ENCODE measurements around the gene FOXN3. TPM values are rescaled to one million over a fixed set of nuclear protein-coding genes. Genes with fewer than 3 reads are reported as not detected.

Gene FOXN3
- total and polyA plus RNA-seq, 10 of the 15 experiments (the other 5 are each of a cell fraction or from before 2014, with no cell fraction given), result 4.5 to 68.9 (median 29.7) TPM

DNA sequence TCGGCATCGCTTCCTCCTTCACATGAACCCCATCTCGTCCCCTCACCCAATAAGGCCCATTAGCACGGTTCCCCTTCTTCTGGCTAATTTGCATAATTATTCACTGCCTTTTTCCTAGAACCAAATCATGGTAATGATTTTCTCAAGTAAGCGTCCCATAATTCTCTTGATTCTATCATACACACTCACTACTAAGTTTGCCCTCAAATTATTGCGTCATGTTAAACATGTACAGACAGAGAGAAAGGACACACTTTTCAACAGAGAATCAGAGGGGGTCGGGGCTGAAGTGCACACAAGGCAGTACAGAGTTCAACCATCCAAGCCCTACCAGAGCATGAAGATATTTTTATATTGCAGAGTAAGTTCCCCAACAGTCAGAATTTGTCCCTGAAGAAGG is 256.6 kb downstream of the FOXN3 start:
- FAIRE-seq, result no peak
- H3K79me2 ChIP-seq (ENCODE audit: control insufficient read depth, insufficient read depth, low read length), result no peaks in the 10 kb centered on the region
- H2AFZ ChIP-seq (ENCODE audit: control insufficient read depth, low read depth, low read length), result no peak overlapping the region
- H3K36me3 ChIP-seq (ENCODE audit: control insufficient read depth in 2 of 2, insufficient read depth in 2 of 2, low read length in 1 of 2), result peaks cover 5 to 12% of the 10 kb centered on the region in 2 experiments; a peak in 3 of 4 replicates
- no peak for ATAC-seq
- no peaks in the 10 kb centered on the region for H4K20me1 ChIP-seq (ENCODE audit: control insufficient read depth, insufficient read depth)
- H3K9ac ChIP-seq (ENCODE audit: control insufficient read depth, insufficient read depth, low read length), result no peak overlapping the region
- H3K27me3 ChIP-seq (replicated peaks in 1 of 2; ENCODE audit: control insufficient read depth in 2 of 2, insufficient read depth in 2 of 2, low read length in 1 of 2), result no peaks in the 10 kb centered on the region
- ChIA-PET RAD21 (ENCODE audit: unreplicated experiment) (no interaction called here), SMC1A (ENCODE audit: uncharacterized antibody, unreplicated experiment) (no interaction called here), CTCF (no interaction called here), POLR2A (no interaction called here)
- no TSS peak for BruUV-seq (replicated peaks)
- TF ChIP-seq GABPA (IDR thresholded peaks at IDR 0.05; ENCODE audit: low read depth), result no peak
- no peak for TF ChIP-seq USF2 (IDR thresholded peaks at IDR 0.05; ENCODE audit: borderline replicate concordance, low read depth, low read length)
- TF ChIP-seq, protein P1, sequence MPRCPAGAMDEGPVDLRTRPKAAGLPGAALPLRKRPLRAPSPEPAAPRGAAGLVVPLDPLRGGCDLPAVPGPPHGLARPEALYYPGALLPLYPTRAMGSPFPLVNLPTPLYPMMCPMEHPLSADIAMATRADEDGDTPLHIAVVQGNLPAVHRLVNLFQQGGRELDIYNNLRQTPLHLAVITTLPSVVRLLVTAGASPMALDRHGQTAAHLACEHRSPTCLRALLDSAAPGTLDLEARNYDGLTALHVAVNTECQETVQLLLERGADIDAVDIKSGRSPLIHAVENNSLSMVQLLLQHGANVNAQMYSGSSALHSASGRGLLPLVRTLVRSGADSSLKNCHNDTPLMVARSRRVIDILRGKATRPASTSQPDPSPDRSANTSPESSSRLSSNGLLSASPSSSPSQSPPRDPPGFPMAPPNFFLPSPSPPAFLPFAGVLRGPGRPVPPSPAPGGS (IDR thresholded peaks at IDR 0.05; ENCODE audit: borderline replicate concordance, insufficient read depth, low read depth, low read length, poor library complexity, severe bottlenecking), result no peak
- no peak for TF ChIP-seq STAT1 (conservative IDR thresholded peaks at IDR 0.05)
- no peak for TF ChIP-seq NFYB (IDR thresholded peaks at IDR 0.05; ENCODE audit: insufficient read depth, low read depth, low read length)
- TF ChIP-seq YY1 (IDR thresholded peaks at IDR 0.05; ENCODE audit: low read depth, low read length), result no peak
- TF ChIP-seq SMARCA5 (IDR thresholded peaks at IDR 0.05), result no peak
- no peak for TF ChIP-seq IRF5 (IDR thresholded peaks at IDR 0.05; ENCODE audit: borderline replicate concordance)
- no peak for TF ChIP-seq NBN (IDR thresholded peaks at IDR 0.05)
- no peak for TF ChIP-seq E2F4 (IDR thresholded peaks at IDR 0.05; ENCODE audit: low read depth, low read length)
- no peak for TF ChIP-seq BHLHE40 (IDR thresholded peaks at IDR 0.05; ENCODE audit: borderline replicate concordance in 1 of 2, low read depth in 2 of 2, low read length in 1 of 2)
- no peak for DNase-seq (ENCODE audit: low read depth, low spot score)
- WGBS (ENCODE audit: insufficient coverage, insufficient replicate concordance, low lambda C conversion rate, missing lambda C conversion rate), result 80% methylated on average over 7 of the region's 7 CpGs
- no peak overlapping the region for H3K27ac ChIP-seq (ENCODE audit: control insufficient read depth, insufficient read depth)
- no peak overlapping the region for H3K4me2 ChIP-seq (ENCODE audit: control insufficient read depth, insufficient read depth)
- H3K9me3 ChIP-seq (replicated peaks; ENCODE audit: control insufficient read depth, insufficient read depth, low read length), result no peaks in the 10 kb centered on the region
- intact Hi-C loops (cut with micrococcal nuclease; ENCODE audit: unreplicated experiment), result no loop called here
- no peak overlapping the region for H3K4me3 ChIP-seq
- peaks cover 12% of the 10 kb centered on the region for H3K4me1 ChIP-seq (ENCODE audit: control insufficient read depth, insufficient read depth, low read length)
- in situ Hi-C loops (cut with MboI), result loop anchor here (10.0 kb wide), 1 partner anchor 264 kb away; no protein-coding TSS in a partner anchor
